NCI-H2171 (cell line): Measurements from ENCODE around the gene ASF1B.
A peak's percentile ranks its signal among the peaks of the same experiment; 100 is the strongest.

ENCODE experiments used
- DNase-seq: peaks from one replicate; lab custom pipeline; 2025; lab: John Stamatoyannopoulos, UW

Gene ASF1B

DNA sequence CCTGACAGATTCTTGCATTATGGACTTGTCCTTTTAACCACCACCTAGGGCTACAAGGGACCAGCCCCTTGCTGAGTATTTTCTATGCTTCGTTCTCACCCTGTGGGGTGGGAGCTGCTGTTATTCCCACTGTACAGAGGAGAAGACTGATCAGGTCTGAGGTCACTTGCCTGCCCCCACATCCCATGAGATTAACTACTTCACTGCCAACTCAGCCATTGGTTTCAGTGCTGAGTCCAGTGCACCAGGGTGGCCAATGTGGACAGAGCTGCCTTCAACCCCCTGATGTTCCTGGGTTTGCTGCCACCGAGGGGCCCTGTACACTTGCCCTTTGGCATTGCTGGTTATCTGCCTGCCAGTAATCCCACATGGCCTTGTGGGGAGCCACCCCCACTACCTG, 25.7 kb downstream of the ASF1B start:
- no peak for DNase-seq

DNA sequence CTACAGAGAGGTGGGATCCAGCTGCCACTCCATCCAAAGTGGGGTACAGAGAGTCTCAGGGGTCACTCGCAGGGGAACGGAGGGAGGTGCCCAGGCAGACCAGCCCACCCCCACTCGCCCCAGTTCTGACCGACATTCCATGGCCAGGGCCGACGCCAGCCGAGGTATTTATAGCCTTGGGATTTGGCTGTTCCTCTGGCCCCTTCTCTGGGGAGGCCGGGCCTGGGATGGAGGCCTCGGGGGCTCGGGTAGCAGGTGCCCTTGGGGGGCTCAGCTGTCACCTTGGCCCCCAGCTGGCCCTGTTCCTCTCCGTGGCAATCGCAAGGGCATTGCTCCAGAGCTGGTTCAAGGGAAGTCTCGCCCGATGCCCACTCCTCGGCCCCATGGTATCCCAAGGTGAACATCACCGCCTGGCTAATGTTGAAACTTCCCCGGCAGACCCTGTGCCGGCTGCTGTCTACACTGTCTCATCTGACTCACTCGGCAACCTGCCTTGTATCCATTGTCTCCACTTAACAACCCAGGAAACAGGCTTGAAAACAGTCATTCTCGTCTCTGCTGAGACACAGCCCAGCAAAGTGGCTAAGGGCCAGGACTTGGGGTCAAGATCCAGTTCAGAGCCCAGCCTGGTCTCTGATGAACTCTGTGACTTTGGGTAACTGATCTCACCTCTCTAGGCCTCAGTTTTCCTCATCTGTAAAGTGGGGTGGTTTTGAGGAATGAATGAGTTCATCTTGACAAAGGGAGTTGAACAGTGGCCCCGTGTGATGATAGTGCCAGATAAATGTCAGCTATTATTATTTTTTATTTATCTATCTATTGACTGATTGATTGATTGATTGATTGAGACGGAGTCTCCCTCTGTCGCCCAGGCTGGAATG, 28.6 kb downstream of the ASF1B start:
- DNase-seq: no peak

DNA sequence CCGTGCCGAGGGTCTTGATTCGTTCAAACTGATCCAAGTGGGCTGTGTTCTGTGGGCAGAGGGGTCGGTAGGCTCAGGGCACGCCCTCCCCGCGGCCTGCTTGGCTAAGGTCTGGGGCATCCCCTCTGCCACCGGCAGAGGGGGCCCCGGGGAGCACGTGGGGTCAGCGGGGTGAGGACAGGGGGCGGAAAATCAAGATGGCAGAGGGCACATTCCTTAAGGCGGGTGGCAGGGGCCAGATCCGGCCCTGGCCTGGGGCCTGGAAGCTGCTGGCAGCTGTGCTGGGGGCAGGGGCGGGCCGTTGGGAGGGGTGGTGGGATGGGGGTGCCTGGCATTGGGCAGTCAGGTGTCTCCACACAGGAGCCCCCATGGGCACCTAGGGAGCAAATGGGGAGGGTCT, 29.5 kb downstream of the ASF1B start:
- no peak for DNase-seq

DNA sequence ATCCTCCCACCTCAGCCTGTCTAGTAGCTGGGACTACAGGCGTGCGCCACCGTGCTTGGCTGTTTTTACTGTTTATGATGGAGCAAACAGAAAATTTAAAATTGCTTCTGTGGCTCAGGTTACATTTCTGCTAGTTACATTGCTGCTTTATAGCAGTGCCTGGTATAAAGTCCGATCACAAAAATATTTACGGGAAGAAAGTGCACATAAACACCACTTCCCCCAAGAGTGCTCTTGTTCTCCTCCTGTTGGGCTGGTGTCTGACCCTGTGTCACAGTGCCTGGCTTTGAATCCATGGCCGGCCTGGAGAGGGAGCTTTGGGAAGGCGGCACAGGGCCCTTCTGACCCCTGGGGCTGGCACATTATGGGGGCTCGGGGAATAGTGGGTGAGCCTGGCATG, 30.7 kb downstream of the ASF1B start:
- DNase-seq: no peak

DNA sequence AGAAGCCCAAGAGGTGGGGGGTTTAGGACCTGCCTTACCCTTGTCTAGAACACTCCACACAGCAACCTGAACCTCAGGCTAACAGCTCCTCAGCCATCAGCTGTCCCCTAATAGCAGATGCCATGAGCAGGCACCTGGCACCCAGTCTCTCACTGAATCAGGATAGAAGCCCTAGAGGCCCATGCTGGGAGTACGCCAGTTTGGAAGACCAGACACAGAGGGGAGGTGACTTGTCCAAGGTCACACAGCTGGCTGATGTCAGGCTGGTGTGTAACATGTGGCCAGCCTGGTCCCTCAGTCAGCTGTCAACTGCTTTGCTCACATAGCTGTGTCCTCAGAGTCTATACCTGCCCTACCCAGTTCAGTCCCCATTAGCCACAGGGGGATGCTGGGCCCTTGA, 33.1 kb downstream of the ASF1B start:
- DNase-seq: no peak

DNA sequence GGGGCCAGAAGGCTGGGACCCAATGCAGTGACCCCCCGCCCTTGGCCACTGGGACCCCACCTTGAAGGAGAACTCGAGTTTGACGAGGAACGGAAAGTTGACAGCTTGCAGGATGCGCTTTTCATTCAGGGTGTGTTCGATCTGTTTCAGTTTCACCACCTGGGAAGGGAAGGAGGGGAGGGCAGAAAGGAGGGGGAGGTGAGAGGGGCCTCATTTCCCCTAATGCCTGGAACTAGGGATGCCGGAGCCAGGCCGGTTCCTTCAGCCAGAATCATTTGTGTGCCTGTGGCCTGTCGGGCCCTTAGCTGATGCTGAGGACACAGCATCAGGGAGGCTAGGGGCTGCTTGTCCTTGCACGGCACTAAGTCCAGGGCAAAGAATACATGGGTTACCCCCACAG, 33.6 kb downstream of the ASF1B start:
- no peak for DNase-seq

DNA sequence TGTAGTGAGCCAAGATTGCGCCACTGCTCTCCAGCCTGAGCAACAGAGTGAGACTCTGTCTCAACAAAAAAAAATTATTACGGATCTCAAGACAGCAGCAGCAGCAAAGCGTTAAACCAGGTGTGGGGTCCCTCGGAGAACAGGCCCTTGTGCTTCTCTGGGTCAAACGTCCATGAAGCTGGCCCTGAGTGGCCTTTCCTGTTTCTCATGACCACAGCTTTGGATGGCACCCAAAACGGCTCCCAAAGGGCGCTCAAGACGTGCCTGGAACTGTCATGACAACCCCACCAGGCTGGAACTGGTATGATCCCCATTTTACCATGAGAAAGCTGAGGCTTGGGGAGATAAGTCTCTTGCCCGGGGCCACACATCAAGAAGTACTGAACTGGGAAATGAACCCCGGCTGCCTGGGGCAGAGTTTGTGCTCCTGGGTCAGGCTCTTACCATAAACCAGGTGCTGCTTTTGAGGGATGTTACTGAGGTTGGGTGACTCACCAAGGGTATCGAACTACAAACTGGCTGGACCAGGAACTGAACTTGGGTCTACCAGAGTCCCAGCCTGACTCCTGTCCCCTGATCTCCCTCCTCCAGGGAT, 34.2 kb downstream of the ASF1B start:
- no peak for DNase-seq

DNA sequence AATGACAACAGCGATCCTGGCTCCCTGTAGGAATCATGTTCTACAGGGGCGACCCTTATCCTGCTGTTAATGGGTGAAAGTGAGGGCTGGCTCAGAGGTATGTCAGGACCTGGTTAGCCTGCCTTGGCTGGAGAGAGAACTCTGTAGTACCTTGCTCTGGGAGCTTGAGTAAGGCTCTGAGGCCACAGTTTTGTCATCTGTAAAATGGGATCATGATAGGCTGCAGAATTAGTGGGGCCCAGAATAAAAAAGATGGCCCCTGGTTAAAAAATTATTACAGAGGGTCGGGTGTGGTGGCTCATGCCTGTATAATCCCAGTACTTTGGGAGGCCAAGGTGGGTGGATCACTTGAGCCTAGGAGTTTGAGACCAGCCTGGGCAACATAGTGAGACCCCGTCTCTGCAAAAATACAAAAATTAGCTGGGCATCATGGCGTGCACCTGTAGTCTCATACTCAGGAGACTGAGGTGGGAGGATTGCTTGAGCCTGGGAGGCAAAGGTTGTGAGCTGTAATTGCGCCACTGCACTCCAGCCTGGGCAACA, 35.3 kb downstream of the ASF1B start:
- no peak for DNase-seq

DNA sequence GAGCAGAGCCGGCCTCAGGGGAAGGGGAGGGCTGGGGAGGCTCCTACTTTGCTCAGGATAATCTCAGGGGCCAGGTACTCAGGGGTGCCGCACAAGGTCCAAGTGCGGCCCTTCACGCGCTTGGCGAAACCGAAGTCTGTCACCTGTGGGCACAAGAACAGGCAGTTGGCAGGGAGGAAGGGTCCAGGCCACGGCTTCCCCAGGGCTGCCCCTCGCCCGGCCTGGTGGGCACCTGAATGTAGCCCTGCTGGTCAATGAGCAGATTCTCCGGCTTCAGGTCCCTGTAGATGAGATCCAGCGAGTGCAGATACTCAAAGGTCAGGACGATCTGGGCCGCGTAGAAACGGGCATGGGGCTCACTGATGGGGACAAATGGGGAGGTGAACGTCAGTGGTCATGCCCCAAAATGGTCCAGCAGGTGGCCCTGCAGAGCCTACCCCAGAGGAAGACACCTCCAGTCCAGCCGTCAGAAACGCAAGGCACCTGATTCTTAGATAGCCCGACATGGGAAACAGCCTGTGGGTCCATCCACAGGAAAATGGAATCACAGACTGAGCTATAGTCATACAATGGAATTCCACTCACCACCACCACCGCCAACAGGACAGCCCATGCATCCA, 38.7 kb downstream of the ASF1B start:
- DNase-seq: no peak

DNA sequence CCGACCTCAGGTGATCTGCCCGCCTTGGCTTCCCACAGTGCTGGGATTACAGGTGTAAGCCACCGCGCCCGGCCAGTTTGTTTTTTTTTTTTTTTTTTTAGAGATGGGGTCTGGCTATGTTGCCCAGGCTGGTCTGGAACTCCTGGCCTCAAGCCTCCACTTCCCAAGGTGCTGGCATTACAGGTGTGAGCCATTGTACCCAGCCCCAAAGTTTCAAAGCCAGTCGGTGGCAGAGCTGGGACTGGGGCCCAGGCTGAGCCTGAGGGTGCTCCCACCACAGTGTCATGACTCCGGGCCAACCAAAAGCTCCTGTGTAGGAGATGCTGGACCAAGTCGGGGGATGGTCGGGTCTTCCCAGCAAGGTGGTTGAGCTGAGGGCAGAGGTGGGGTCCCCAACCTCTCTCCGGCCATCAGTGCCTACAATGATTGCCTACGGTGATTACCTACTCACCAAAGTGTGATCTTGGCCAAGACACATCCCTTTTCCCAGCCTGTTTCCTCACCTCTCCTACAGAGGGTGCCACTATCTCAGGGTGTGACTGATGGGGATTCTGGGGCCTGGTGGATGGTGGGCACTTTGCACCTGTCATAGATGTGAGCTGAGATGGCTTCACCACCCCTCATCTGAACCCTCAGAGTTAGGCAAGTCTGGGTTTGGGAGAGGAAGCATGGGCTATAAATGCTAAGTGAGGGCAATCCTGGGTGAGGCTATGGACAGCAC, 40.0 kb downstream of the ASF1B start:
- no peak for DNase-seq

DNA sequence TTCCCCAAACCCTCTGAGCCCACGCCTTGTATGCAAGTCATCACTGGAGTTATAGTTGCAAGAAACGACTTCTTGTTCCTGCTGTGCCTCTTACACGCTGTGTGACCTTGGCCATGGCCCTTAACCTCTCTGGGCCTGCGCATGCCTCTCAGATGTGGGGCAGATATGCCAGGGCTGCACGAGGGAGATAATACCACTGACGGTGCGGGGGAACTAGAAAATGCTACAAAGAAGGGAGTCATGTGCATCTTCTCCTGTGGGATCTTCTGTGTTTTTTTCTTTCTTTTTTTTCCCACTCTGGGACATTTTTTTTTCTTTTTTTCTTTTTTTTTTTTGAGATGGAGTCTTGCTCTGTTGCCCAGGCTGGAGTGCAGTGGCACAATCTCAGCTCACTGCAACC, 41.5 kb downstream of the ASF1B start:
- no peak for DNase-seq

DNA sequence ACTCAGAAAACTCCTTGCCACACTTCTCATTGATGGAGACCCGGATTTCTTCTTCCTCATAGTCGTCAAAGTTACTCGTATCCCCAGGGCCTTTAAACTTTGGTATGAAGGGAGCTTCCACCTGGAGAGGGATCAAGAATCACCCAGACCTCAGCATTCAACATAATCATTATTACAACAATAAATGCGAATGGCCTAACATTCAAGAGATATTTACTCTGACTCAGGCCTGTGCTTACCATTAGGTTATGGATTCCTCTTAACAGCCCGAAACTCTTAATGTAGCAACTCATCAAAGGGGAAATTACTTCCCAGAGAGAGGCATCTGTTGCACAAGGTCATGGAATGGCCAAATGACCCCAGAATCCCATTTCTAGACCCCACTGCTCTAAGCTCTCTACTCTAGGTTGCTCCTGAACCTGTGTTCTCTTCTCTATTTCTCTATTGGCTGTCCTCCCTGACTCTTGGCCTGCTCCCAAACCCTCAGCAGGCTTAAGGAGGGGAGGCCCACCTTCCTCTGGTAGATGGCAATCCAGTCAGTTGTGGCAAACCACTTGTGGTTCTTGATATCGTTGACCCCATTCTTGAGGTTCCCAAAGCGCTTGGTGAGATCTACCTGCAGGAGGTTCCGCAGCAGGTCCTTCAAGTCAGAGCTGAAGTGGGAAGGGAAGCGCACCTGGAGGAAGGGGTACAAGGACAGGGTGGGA, 43.1 kb downstream of the ASF1B start:
- no peak for DNase-seq

DNA sequence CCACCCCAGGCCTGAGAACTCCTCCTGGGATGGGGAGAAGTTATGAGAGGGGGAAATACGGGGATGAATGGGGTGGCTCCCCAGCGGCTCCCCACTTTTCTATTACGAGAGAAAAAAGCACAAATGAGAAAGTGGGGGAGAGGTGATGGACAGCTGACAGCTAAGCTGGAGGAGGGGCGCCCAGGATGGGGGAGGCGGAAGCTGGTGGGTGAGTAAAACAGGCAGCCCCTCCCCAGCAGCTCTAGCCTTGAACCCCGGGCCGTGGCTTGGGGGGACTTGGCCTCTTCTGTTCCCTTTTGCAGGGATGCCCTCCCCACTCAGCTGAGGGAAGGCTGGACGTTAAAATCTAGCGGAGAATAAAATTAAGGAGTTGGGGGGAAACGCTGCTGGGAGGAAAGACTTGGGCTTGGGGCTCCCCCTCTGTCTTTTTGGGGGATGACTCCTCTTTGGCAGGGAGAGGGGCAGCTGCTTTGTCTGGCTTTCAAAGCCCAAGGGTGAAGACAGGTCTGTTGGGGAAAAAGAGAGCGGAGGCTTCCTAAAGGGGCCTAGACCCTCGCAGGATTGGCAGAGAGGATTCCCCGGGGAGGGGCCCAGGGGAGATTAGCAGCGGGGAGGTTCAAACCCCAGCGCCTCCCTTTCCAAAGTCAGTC, 44.5 kb downstream of the ASF1B start:
- no peak for DNase-seq

DNA sequence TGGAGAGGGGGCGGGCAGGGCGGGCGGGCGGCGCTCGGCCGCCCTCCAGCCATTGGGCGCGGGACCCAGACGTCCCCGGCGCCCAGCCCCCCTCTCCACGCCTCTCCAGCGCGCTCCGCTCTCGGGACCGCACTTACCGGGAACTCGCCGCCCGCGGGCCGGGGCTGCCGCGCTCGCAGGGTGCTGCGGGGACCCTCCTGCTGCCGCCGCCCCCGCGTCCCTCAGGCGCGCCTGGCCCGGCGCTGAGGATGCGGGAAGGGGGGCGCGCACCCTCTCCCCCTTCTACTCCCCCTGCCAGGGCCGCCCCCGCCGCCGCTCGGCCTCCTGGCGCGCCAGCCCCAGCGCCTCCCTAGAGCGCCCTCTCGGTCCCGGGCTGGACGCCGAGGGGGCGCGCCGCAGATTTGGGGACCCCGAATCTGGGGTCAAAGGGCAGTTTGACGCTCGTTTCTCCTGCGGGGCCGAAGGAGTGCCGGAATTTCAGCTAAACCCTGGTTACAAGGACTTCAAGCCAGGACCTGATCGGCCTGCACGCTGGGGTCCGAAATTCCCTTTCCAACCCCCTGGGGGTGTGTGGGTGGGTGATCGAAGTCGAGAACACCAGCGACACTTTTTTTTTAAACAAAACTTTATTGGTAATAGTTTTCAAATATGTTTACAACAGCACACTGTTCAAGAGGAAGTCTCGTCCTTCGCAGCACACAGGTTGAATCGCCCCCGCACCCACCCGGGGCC, 45.1 kb downstream of the ASF1B start:
- DNase-seq: peak; percentile 89

DNA sequence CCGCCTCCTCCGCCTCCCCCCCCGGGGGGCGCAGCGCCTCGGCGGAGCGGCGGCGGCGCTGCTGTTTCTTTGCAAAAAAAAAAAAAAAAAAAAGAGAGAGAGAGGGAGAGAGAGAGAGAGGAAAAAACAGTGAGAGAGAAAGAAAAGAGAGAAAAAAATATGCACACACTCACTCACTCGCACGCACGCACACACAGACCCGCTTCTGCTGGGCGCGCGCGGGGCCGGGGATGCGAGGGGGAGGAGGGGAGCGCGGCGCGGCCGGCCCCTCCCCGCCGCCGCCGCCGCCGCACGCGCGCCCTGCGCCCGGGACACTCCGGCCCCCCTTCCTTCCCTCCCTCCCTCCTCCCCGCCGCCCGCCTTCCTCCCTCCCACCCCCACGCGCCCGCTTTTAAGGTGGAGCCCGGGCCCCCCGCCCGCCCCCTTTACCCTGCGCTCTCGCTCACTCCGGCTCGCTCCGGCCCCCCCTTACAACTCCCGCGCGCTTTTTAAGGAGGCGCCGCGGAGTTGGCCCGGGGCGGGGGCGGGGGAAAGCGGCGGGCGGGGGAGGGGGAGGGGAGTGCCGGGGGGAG, 45.8 kb downstream of the ASF1B start, which contains the start of gene SAMD1:
TSS of gene SAMD1 (minus strand) at position 243 of the 572 bp plus-strand sequence.
- DNase-seq: peak; percentile 97

DNA sequence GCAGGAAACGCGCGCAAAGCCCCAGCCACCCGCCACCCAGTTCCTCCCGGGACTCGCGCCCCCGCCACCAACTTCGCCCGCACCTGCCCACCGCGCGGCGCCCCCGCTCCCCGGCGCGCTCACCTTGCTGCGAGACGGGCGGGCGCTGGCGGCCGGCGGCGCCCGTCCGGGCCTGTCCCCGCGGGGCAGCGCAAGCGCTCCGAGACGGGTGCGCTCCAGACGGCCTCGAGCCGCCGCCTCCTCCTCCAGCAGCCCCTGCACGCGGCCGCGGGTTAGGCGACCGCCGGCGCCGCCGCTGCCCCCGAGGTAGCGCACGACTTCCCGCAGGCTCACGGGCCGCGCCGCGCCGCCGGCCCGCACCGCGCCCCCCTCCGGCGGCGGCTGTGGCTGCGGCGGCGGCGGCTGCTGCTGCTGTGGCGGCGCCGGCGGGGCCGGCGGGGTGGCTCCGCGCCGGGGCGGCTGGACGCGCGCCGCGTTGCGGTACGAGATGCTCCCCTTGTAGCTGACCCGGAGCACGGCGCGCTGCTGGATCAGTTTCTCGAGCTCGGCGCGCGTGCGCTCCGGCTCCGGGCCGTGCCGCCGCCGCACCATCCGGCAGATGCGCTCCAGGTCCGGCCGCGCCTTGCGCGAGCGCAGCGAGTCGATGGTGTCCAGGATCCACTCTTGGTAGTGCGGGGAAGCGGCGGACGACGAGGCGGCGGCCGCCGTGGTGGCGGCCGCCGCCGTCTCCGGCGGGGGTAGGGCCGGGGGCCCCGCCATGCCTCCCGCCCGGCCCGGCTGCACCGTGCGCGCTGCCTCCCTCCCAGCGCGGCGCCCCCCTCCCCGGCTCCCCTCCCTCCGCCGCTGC, 46.5 kb downstream of the ASF1B start:
- peak; percentile 56 for DNase-seq

DNA sequence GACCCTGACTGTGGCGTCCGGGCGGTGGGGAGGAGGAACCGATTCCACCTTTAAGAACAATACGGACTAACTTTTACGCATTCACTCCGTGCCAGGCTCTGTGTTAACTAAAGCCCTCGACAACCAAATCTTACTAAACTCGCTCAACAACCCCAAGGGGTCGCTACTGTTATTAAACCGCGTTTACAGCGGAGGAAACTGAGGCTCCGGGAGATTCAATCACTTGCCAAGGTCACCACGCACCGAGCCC, 47.1 kb downstream of the ASF1B start:
- DNase-seq: peak; percentile 14

DNA sequence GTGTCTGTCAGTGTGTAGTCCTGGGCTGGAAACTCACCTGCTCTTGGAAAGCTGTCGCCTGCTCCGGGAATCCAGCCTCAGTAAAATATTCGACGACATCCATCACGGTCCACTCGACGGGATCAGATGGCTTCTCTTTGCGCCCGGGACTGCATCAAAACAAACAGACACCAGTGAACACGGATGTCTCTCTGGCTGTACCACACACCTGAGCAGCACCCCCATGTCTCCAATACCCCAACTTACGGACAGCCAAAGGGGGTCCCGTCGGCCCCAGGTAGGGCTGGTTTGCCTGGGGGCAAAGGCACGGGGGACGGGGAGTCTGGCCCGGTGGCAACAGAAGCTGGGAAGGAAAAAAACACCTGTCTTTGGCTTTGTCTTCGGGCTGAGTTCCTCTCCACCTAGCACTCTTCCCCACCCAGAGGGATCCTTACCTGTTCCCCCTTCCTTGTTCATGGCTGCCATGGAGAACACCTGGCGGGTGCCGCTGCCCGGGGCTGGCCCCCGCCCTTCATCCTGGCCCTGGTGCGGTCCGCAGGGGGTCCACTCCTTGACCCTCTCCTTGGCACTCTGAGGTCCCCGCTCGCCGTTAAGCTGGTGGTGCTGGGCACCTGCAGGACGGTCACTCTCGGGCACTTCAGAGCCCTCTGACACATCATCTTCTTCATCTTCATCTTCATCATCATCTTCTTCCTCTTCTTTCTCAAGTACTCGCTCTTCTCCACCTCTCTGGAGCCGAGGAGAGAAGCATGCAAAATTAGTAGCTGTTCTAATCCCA, 47.6 kb downstream of the ASF1B start:
- DNase-seq: no peak

DNA sequence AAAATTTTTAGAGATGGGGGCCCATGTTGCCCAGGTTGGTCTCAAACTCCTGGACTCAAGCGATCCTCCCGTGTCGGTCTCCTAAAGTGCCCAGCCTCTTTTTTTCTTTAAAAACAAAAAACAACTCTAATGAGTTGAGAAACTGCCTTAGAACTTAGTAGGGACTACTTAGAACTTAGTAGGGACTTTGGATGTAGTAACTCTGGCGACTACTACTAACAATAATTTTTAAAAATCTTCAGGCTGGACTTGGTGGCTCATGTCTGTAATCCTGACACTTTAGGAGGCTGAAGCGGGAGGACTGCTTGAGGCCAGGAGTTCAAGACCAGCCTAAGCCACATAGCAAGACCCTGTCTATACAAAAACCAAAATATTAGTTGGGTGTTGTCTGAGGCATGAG, 50.3 kb downstream of the ASF1B start:
- DNase-seq: no peak
